HepG2 (cell line): ENCODE measurements around the gene TTBK1.

ENCODE experiments used
- ADNP ChIP-seq: sonication (generic); formaldehyde crosslinking; IDR thresholded peaks from 2 replicates; pipeline ENCODE4 v1.4.0; 2020; ENCODE audit warnings: missing genetic modification reagents
- MZF1 ChIP-seq: sonication (generic); formaldehyde crosslinking; IDR thresholded peaks from 2 replicates; pipeline ENCODE4 v1.8.1; 2023; ENCODE audit warnings: mild to moderate bottlenecking, missing genetic modification reagents, borderline replicate concordance
- POLR2A ChIP-seq, 2 experiments: IDR thresholded peaks; 2 replicates each; pipeline ENCODE4 v1.6.1; 2011; ENCODE audit warnings: low read depth in 2 of 2, low read length in 2 of 2, mild to moderate bottlenecking in 1 of 2, moderate library complexity in 1 of 2; ENCODE audit not compliant: insufficient read depth in 1 of 2
- SIN3A ChIP-seq: IDR thresholded peaks from 2 replicates; pipeline ENCODE4 v1.6.1; 2011; ENCODE audit warnings: low read depth, mild to moderate bottlenecking, control low read depth, low read length, borderline replicate concordance
- TF ChIP-seq, protein P1 (sequence below), 2 experiments: IDR thresholded peaks; 2 replicates each; pipeline ENCODE4 v1.6.1; 2011 to 2012; ENCODE audit warnings: low read length in 2 of 2, borderline replicate concordance in 1 of 2, low read depth in 1 of 2, mild to moderate bottlenecking in 1 of 2, moderate library complexity in 1 of 2
- TF ChIP-seq, protein P2 (sequence below): sonication (generic); formaldehyde crosslinking; IDR thresholded peaks from 2 replicates; pipeline ENCODE4 v1.5.0; 2020; ENCODE audit warnings: mild to moderate bottlenecking, missing genetic modification reagents, moderate library complexity

DNA sequence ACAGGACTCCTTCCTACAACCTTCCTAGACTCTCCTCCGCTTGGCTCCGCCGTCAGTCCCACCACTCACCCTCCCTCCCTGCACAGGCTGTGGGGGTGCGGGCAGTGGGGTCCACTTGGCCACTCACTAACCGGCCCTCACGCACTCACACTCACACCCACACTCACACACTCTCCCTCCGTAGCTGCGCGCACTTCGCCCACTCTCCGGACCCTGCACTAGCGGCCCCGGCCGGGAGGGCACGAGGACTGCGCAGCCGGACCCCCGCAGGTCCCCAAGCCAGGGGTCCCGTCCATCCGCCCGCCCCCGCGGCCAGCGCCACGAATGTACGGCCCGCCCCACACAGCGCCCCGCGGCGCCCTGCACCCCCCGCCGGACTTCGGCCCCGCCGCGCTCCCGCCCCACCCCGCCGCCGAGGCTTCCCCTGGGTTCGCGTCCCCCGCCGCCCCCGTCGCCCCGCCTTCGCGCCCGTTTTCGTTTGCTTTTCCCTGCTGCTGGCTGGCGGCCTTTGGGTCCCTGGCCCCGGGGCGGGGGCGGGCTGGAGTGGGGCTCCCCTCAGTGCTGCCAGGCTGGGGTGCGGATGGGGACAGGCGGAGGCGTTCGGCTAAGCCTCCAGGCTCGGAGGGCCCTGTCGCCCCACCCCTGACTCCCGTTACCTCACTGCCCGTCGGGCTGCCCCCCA is 31.8 kb downstream of the TTBK1 start:
- TF ChIP-seq ADNP (CRISPR knock-in tag) (0 out of 2 replicates have a peak, but pooled peaks have one; percentile 20), SIN3A (no peak), MZF1 (CRISPR knock-in tag) (no peak), POLR2A (IDR thresholded peaks at IDR 0.05; ENCODE audit: insufficient read depth in 1 of 2, low read depth in 2 of 2, low read length in 2 of 2) (peak in 1 of 2 experiments; percentile 70; a peak in 2 of 4 replicates)
- TF ChIP-seq, protein P1, sequence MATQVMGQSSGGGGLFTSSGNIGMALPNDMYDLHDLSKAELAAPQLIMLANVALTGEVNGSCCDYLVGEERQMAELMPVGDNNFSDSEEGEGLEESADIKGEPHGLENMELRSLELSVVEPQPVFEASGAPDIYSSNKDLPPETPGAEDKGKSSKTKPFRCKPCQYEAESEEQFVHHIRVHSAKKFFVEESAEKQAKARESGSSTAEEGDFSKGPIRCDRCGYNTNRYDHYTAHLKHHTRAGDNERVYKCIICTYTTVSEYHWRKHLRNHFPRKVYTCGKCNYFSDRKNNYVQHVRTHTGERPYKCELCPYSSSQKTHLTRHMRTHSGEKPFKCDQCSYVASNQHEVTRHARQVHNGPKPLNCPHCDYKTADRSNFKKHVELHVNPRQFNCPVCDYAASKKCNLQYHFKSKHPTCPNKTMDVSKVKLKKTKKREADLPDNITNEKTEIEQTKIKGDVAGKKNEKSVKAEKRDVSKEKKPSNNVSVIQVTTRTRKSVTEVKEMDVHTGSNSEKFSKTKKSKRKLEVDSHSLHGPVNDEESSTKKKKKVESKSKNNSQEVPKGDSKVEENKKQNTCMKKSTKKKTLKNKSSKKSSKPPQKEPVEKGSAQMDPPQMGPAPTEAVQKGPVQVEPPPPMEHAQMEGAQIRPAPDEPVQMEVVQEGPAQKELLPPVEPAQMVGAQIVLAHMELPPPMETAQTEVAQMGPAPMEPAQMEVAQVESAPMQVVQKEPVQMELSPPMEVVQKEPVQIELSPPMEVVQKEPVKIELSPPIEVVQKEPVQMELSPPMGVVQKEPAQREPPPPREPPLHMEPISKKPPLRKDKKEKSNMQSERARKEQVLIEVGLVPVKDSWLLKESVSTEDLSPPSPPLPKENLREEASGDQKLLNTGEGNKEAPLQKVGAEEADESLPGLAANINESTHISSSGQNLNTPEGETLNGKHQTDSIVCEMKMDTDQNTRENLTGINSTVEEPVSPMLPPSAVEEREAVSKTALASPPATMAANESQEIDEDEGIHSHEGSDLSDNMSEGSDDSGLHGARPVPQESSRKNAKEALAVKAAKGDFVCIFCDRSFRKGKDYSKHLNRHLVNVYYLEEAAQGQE (IDR thresholded peaks at IDR 0.05; ENCODE audit: borderline replicate concordance in 1 of 2, low read depth in 1 of 2, low read length in 2 of 2): no peak
- TF ChIP-seq, protein P2, sequence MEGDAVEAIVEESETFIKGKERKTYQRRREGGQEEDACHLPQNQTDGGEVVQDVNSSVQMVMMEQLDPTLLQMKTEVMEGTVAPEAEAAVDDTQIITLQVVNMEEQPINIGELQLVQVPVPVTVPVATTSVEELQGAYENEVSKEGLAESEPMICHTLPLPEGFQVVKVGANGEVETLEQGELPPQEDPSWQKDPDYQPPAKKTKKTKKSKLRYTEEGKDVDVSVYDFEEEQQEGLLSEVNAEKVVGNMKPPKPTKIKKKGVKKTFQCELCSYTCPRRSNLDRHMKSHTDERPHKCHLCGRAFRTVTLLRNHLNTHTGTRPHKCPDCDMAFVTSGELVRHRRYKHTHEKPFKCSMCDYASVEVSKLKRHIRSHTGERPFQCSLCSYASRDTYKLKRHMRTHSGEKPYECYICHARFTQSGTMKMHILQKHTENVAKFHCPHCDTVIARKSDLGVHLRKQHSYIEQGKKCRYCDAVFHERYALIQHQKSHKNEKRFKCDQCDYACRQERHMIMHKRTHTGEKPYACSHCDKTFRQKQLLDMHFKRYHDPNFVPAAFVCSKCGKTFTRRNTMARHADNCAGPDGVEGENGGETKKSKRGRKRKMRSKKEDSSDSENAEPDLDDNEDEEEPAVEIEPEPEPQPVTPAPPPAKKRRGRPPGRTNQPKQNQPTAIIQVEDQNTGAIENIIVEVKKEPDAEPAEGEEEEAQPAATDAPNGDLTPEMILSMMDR: peak; percentile 6; the same call in 1 of the 2 replicates
